Spleen (tissue), 7 donors: Measurements from ENCODE around the gene FOXK2.

Source experiments
- POLR2A ChIP-seq, 3 donors: fragments of 450-650 bp; IDR thresholded peaks; one replicate each; pipeline ENCODE4 v1.5.1; 2017; ENCODE audit warnings: antibody characterized with exemption in 3 of 3, mild to moderate bottlenecking in 1 of 3
- POLR2AphosphoS5 ChIP-seq, 3 donors: sonication (generic); formaldehyde crosslinking; IDR thresholded peaks; one replicate each; pipeline ENCODE4 v1.5.1; 2017; ENCODE audit warnings: antibody characterized with exemption in 3 of 3
- TF ChIP-seq, protein P1 (sequence below), 11 experiments: fragments of 200-600 bp in 7 of 11; fragments of 450-650 bp in 4 of 11; sonication (generic) in 4 of 11; IDR thresholded peaks in 8 of 11; conservative IDR thresholded peaks in 3 of 11; 1 replicate in 7 of 11; 2 replicates in 4 of 11; pipeline versions ENCODE4 v1.4.0 to v1.8.0; 2016 to 2021; ENCODE audit warnings: antibody characterized with exemption in 11 of 11, inconsistent platforms in 4 of 11, mild to moderate bottlenecking in 1 of 11
- donor health status: DM: no; HTN: no; CAD: no; lungs with moderate emphysema.
- donor health status: DM: no; HTN: no; CAD: no.
- donor health status: DM: no; HTN: no; CAD: no.

DNA sequence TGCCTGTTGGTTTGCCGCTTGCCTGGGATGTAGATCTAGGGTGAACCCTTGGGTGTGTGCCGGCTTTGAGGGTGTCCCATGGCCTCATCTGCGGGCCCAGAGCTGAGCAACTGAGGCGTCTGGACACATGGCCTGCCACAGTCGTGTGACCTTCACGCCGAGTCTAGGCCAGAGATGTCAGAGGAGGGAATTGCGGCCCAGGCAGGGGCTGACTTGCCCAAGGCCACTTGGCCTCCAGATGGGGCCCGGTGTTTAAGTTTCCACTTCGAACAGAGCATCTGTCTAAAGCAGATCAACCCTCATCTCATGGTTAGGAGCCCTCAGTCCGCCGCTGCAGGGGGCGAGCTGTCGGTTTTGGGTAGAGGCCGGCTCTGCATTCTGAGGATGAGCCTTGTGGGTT lies 28.0 kb upstream of the FOXK2 start:
- TF ChIP-seq, protein P1, sequence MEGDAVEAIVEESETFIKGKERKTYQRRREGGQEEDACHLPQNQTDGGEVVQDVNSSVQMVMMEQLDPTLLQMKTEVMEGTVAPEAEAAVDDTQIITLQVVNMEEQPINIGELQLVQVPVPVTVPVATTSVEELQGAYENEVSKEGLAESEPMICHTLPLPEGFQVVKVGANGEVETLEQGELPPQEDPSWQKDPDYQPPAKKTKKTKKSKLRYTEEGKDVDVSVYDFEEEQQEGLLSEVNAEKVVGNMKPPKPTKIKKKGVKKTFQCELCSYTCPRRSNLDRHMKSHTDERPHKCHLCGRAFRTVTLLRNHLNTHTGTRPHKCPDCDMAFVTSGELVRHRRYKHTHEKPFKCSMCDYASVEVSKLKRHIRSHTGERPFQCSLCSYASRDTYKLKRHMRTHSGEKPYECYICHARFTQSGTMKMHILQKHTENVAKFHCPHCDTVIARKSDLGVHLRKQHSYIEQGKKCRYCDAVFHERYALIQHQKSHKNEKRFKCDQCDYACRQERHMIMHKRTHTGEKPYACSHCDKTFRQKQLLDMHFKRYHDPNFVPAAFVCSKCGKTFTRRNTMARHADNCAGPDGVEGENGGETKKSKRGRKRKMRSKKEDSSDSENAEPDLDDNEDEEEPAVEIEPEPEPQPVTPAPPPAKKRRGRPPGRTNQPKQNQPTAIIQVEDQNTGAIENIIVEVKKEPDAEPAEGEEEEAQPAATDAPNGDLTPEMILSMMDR (IDR thresholded peaks at IDR 0.05 in 8 of 11, conservative IDR thresholded peaks at IDR 0.05 in 3 of 11), result no peak
- no peak for TF ChIP-seq POLR2A (IDR thresholded peaks at IDR 0.05)
- no peak for TF ChIP-seq POLR2AphosphoS5 (IDR thresholded peaks at IDR 0.05)
